ENCODE results near the gene SYNDIG1.
"Not testable (repeated sequence)": the region's sequence is repeated elsewhere in the genome, so short reads cannot be mapped to it uniquely, and the experiment has no call there.

The SYNDIG1 gene

GRCh38 chr20:24493661-24494459 is 24.4 kb downstream of the SYNDIG1 start:
- no peak for DNase-seq

GRCh38 chr20:24494460-24494920 is 25.1 kb downstream of the SYNDIG1 start:
- DNase-seq: no peak

GRCh38 chr20:24495266-24495665 is 25.8 kb downstream of the SYNDIG1 start:
- no peak for DNase-seq

GRCh38 chr20:24497851-24498250 is 28.4 kb downstream of the SYNDIG1 start:
- DNase-seq: peak; percentile 79

GRCh38 chr20:24498641-24499040 is 29.2 kb downstream of the SYNDIG1 start:
- DNase-seq: no peak

GRCh38 chr20:24499472-24499871 is 30.0 kb downstream of the SYNDIG1 start:
- no peak for DNase-seq

GRCh38 chr20:24501764-24502556 is 32.5 kb downstream of the SYNDIG1 start:
- DNase-seq: peak; percentile 99

GRCh38 chr20:24502661-24503060 is 33.2 kb downstream of the SYNDIG1 start:
- no peak for DNase-seq

GRCh38 chr20:24503352-24503931 is 34.0 kb downstream of the SYNDIG1 start:
- DNase-seq: peak; percentile 70

- DNase-seq: no peak
Measured at GRCh38 chr20:24504331-24505285, 35.2 kb downstream of the SYNDIG1 start.

- DNase-seq: no peak
Measured at GRCh38 chr20:24506146-24506545, 36.7 kb downstream of the SYNDIG1 start.

- DNase-seq: no peak
Measured at GRCh38 chr20:24506696-24507095, 37.3 kb downstream of the SYNDIG1 start.

GRCh38 chr20:24507182-24507853 is 37.9 kb downstream of the SYNDIG1 start:
- no peak for DNase-seq

- DNase-seq: not testable (repeated sequence)
Measured at GRCh38 chr20:24512441-24512840, 43.0 kb downstream of the SYNDIG1 start.

GRCh38 chr20:24518515-24518914 is 49.1 kb downstream of the SYNDIG1 start:
- no peak for DNase-seq

- DNase-seq: no peak
Measured at GRCh38 chr20:24519476-24519875, 50.0 kb downstream of the SYNDIG1 start.

GRCh38 chr20:24521032-24521431 is 51.6 kb downstream of the SYNDIG1 start:
- no peak for DNase-seq

GRCh38 chr20:24522452-24523330 is 53.3 kb downstream of the SYNDIG1 start:
- peak; percentile 8 for DNase-seq

GRCh38 chr20:24523661-24524060 is 54.2 kb downstream of the SYNDIG1 start:
- no peak for DNase-seq

- no peak for DNase-seq
Measured at GRCh38 chr20:24528583-24529368, 59.3 kb downstream of the SYNDIG1 start.
